K562 (cell line): ENCODE data around the gene TMEM208. TPM values are rescaled to one million over a fixed set of nuclear protein-coding genes. Genes with fewer than 3 reads are reported as not detected.

ENCODE experiments used
- ASH1L ChIP-seq: fragments of 450-650 bp; IDR thresholded peaks from 2 replicates; pipeline ENCODE4 v1.6.1; 2018; ENCODE audit warnings: borderline replicate concordance, mild to moderate bottlenecking, low read depth; ENCODE audit not compliant: partially characterized antibody
- DIDO1 ChIP-seq: fragments of 450-650 bp; IDR thresholded peaks from 2 replicates; pipeline ENCODE4 v1.6.1; 2016; ENCODE audit warnings: low read depth, missing biosample characterization, missing genetic modification characterization
- ERF ChIP-seq: fragments of 450-650 bp; formaldehyde crosslinking; IDR thresholded peaks from 2 replicates; pipeline ENCODE4 v1.4.0; 2020; ENCODE audit warnings: mild to moderate bottlenecking, mixed read lengths
- FOXJ3 ChIP-seq: sonication (generic); formaldehyde crosslinking; IDR thresholded peaks from 2 replicates; pipeline ENCODE4 v1.4.0; 2020; ENCODE audit warnings: mild to moderate bottlenecking, missing genetic modification reagents
- GABPA ChIP-seq: fragments of 200-800 bp; sonication (Bioruptor generic); conservative IDR thresholded peaks from 2 replicates; pipeline ENCODE4 v1.6.1; 2016; ENCODE audit warnings: low read depth, missing genetic modification characterization, missing compliant biosample characterization
- KAT7 ChIP-seq: sonication (generic); formaldehyde crosslinking; IDR thresholded peaks from 2 replicates; pipeline ENCODE4 v1.8.0; 2022; ENCODE audit warnings: missing genetic modification reagents, mild to moderate bottlenecking, borderline replicate concordance
- KAT8 ChIP-seq: fragments of 450-650 bp; IDR thresholded peaks from 2 replicates; pipeline ENCODE4 v1.6.1; 2016; ENCODE audit warnings: low read depth, mild to moderate bottlenecking
- KDM1A ChIP-seq, 2 experiments: fragments of 450-650 bp; IDR thresholded peaks; 2 replicates each; pipeline ENCODE4 v1.6.1; 2016; ENCODE audit warnings: mild to moderate bottlenecking in 2 of 2
- KLF6 ChIP-seq: fragments of 250-450 bp; sonication (Bioruptor Pico); IDR thresholded peaks from 2 replicates; pipeline ENCODE4 v1.4.0; 2020; ENCODE audit warnings: mild to moderate bottlenecking, moderate library complexity, borderline replicate concordance
- NCOA2 ChIP-seq, 2 experiments: fragments of 450-650 bp; IDR thresholded peaks; 2 replicates each; pipeline ENCODE4 v1.6.1; 2018; ENCODE audit warnings: mild to moderate bottlenecking in 2 of 2, moderate library complexity in 1 of 2; ENCODE audit not compliant: partially characterized antibody in 2 of 2
- NFATC3 ChIP-seq: fragments of 450-650 bp; IDR thresholded peaks from 2 replicates; pipeline ENCODE4 v1.6.1; 2017; ENCODE audit warnings: mild to moderate bottlenecking
- NFIX ChIP-seq: fragments of 250-450 bp; sonication (Bioruptor Pico); IDR thresholded peaks from 2 replicates; pipeline ENCODE4 v1.4.0; 2020; ENCODE audit warnings: low read depth, mild to moderate bottlenecking, moderate library complexity
- NR1H2 ChIP-seq: sonication (generic); formaldehyde crosslinking; IDR thresholded peaks from 2 replicates; pipeline ENCODE4 v1.4.0; 2020; ENCODE audit warnings: mild to moderate bottlenecking, missing genetic modification reagents
- NR4A1 ChIP-seq, 2 experiments: fragments of 250-450 bp in 1 of 2; fragments of 450-650 bp in 1 of 2; sonication (Bioruptor Pico) in 1 of 2; IDR thresholded peaks; 2 replicates each; pipeline versions ENCODE4 v1.4.0 to v1.6.1; 2016 to 2020; ENCODE audit warnings: mild to moderate bottlenecking in 2 of 2, missing compliant biosample characterization in 1 of 2, missing genetic modification characterization in 1 of 2, moderate library complexity in 1 of 2
- OTX1 ChIP-seq: fragments of 450-650 bp; formaldehyde crosslinking; IDR thresholded peaks from 2 replicates; pipeline ENCODE4 v1.4.0; 2022; ENCODE audit warnings: mild to moderate bottlenecking
- PCBP2 ChIP-seq: fragments of 200-400 bp; formaldehyde crosslinking; IDR thresholded peaks from 2 replicates; pipeline ENCODE4 v1.6.1; 2018; ENCODE audit warnings: low read length, low read depth, mild to moderate bottlenecking, moderate library complexity; ENCODE audit not compliant: poor library complexity, severe bottlenecking
- POLR2AphosphoS2 ChIP-seq: IDR thresholded peaks from 2 replicates; pipeline ENCODE4 v1.6.1; 2012; ENCODE audit warnings: low read length, improper control_type of control experiment
- RBM17 ChIP-seq: fragments of 200-400 bp; formaldehyde crosslinking; IDR thresholded peaks from 2 replicates; pipeline ENCODE4 v1.6.1; 2017; ENCODE audit warnings: low read depth, mild to moderate bottlenecking, low read length, borderline replicate concordance
- RBM34 ChIP-seq: fragments of 200-400 bp; formaldehyde crosslinking; IDR thresholded peaks from 2 replicates; pipeline ENCODE4 v1.6.1; 2018; ENCODE audit warnings: low read length, borderline replicate concordance; ENCODE audit not compliant: insufficient read depth
- RBM39 ChIP-seq: fragments of 200-400 bp; formaldehyde crosslinking; optimal IDR thresholded peaks from 2 replicates; pipeline ENCODE3; 2018; ENCODE audit warnings: low read depth, low read length
- SMARCE1 ChIP-seq: fragments of 450-650 bp; IDR thresholded peaks from 2 replicates; pipeline ENCODE4 v1.7.1; 2016; ENCODE audit warnings: mild to moderate bottlenecking
- TARDBP ChIP-seq: fragments of 450-650 bp; IDR thresholded peaks from 2 replicates; pipeline ENCODE4 v1.6.1; 2016
- TRIM28 ChIP-seq: fragments of 450-650 bp; IDR thresholded peaks from 2 replicates; pipeline ENCODE4 v1.6.1; 2017
- ZC3H8 ChIP-seq: fragments of 450-650 bp; IDR thresholded peaks from 2 replicates; pipeline ENCODE4 v1.6.1; 2017
- ZKSCAN3 ChIP-seq: fragments of 250-450 bp; sonication (Bioruptor Pico); IDR thresholded peaks from 2 replicates; pipeline ENCODE4 v1.4.0; 2020
- ZNF12 ChIP-seq: sonication (generic); formaldehyde crosslinking; IDR thresholded peaks from 2 replicates; pipeline ENCODE4 v1.4.0; 2020; ENCODE audit warnings: mild to moderate bottlenecking, missing genetic modification reagents
- ZNF224 ChIP-seq: sonication (generic); formaldehyde crosslinking; IDR thresholded peaks from 2 replicates; pipeline ENCODE4 v1.8.0; 2022; ENCODE audit warnings: mild to moderate bottlenecking, missing genetic modification reagents
- ZNF23 ChIP-seq: fragments of 250-450 bp; sonication (Bioruptor Pico); IDR thresholded peaks from 2 replicates; pipeline ENCODE4 v1.4.0; 2020; ENCODE audit warnings: mild to moderate bottlenecking
- polyA plus RNA-seq, 8 experiments: library from polyadenylated mRNA; depleted of rRNA in 4 of 8; stranded (reverse) in 5 of 8; unstranded in 3 of 8; fragments of >200 nt; fragmentation: Nextera tagmentation in 2 of 8; fragmentation: Illumina TruSeq in 1 of 8; extraction: Ambion mirVana in 2 of 8; extraction: Trizol in 1 of 8; gene quantifications; 2 replicates each; pipeline versions ENCODE4 v1.2.1 to v1.2.3, GENCODE V29; 2011 to 2014; ENCODE audit warnings: inconsistent platforms in 1 of 8, missing spikeins in 1 of 8
- total RNA-seq, 7 experiments: library from RNA; depleted of rRNA in 6 of 7; stranded (reverse); fragments of >200 nt in 6 of 7; fragmentation: Illumina TruSeq in 2 of 7; extraction: Trizol in 2 of 7; gene quantifications; 2 replicates each; pipeline versions ENCODE4 v1.2.1 to v1.2.3, GENCODE V29; 2011 to 2021; ENCODE audit warnings: low replicate concordance in 1 of 7
- TF ChIP-seq, protein P1 (sequence below), 2 experiments: IDR thresholded peaks; 2 replicates each; pipeline ENCODE4 v1.6.1; 2012; ENCODE audit warnings: improper control_type of control experiment in 2 of 2, low read depth in 2 of 2, low read length in 2 of 2, borderline replicate concordance in 1 of 2
- TF ChIP-seq, protein P2 (sequence below): IDR thresholded peaks from 2 replicates; pipeline ENCODE4 v1.6.1; 2016; ENCODE audit warnings: missing genetic modification characterization, missing compliant biosample characterization

The TMEM208 gene
- total and polyA plus RNA-seq, 9 of the 15 experiments (the other 6 are each of a cell fraction or from before 2014, with no cell fraction given), result 31.8 to 239 (median 54.3) TPM

DNA sequence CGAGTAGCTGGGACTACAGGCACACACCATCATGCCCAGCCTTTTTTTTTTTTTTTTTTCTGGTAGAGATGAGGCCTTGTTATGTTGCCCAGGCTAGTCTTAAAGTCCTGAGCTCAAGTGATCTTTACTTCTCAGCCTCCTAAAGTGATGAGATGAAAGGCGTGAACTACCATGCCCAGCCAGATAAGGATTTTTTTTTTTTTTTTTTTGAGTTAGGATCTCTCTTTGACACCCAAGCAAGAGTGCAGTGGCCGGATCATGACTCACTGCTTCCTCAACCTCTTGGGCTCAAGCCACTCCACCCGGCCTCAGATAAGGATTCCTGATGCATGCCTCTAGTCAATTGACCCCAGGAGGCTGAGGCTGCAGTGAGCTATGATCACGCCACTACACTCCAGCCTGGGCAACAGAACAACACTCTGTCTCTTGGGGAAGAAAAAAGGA lies 41.2 kb downstream of the TMEM208 start (continued):
- TF ChIP-seq PCBP2 (no peak), SMARCE1 (peak; percentile 99), KDM1A (IDR thresholded peaks at IDR 0.05) (peak; percentile 72 to 82; a peak in 3 of 4 replicates), RBM39 (no peak), NFIX (no peak), ZKSCAN3 (CRISPR knock-in tag) (no peak), NR4A1 (CRISPR knock-in tag; IDR thresholded peaks at IDR 0.05) (no peak), NR4A1 (tag; IDR thresholded peaks at IDR 0.05) (0 out of 2 replicates have a peak, but pooled peaks have one; percentile 42), ERF (CRISPR knock-in tag) (no peak), FOXJ3 (no peak), POLR2AphosphoS2 (no peak), NFATC3 (peak; percentile 60; the same call in 1 of the 2 replicates), GABPA (tag) (no peak), ZNF224 (CRISPR knock-in tag) (no peak), TRIM28 (peak; percentile 74; the same call in 1 of the 2 replicates), DIDO1 (no peak), KAT8 (no peak), ASH1L (no peak), ZC3H8 (no peak), KLF6 (CRISPR knock-in tag) (no peak), OTX1 (CRISPR knock-in tag) (no peak), RBM34 (no peak), ZNF23 (CRISPR knock-in tag) (no peak), ZNF12 (no peak), NR1H2 (CRISPR knock-in tag) (no peak), KAT7 (CRISPR knock-in tag) (no peak), TARDBP (no peak), RBM17 (no peak), NCOA2 (IDR thresholded peaks at IDR 0.05; ENCODE audit: partially characterized antibody in 2 of 2) (no peak)
- TF ChIP-seq, protein P1, sequence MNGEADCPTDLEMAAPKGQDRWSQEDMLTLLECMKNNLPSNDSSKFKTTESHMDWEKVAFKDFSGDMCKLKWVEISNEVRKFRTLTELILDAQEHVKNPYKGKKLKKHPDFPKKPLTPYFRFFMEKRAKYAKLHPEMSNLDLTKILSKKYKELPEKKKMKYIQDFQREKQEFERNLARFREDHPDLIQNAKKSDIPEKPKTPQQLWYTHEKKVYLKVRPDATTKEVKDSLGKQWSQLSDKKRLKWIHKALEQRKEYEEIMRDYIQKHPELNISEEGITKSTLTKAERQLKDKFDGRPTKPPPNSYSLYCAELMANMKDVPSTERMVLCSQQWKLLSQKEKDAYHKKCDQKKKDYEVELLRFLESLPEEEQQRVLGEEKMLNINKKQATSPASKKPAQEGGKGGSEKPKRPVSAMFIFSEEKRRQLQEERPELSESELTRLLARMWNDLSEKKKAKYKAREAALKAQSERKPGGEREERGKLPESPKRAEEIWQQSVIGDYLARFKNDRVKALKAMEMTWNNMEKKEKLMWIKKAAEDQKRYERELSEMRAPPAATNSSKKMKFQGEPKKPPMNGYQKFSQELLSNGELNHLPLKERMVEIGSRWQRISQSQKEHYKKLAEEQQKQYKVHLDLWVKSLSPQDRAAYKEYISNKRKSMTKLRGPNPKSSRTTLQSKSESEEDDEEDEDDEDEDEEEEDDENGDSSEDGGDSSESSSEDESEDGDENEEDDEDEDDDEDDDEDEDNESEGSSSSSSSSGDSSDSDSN (IDR thresholded peaks at IDR 0.05; ENCODE audit: borderline replicate concordance in 1 of 2, low read depth in 2 of 2, low read length in 2 of 2), result peak; percentile 46 to 85; a peak in 2 of 4 replicates
- TF ChIP-seq, protein P2, sequence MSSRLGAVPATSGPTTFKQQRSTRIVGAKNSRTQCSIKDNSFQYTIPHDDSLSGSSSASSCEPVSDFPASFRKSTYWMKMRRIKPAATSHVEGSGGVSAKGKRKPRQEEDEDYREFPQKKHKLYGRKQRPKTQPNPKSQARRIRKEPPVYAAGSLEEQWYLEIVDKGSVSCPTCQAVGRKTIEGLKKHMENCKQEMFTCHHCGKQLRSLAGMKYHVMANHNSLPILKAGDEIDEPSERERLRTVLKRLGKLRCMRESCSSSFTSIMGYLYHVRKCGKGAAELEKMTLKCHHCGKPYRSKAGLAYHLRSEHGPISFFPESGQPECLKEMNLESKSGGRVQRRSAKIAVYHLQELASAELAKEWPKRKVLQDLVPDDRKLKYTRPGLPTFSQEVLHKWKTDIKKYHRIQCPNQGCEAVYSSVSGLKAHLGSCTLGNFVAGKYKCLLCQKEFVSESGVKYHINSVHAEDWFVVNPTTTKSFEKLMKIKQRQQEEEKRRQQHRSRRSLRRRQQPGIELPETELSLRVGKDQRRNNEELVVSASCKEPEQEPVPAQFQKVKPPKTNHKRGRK (tag), result no peak
